Activated CD8-positive, alpha-beta T cell treated with anti-CD3 and anti-CD28 coated beads for 36 hours (primary cell): ENCODE measurements around the gene PARD3. TPM values are rescaled to one million over a fixed set of nuclear protein-coding genes. Genes with fewer than 3 reads are reported as not detected.

ENCODE experiments used
- ATAC-seq: fragments of 200-7000 bp; cut with Tn5 transposase; one replicate; pipeline ENCODE4 v1.10.0; 2021; ENCODE audit warnings: mild to moderate bottlenecking, moderate library complexity
- CTCF ChIA-PET: fragments of 350-600 bp; sonication (Branson Sonifier 250); formaldehyde crosslinking; loops from one replicate; lab custom pipeline; 2021; ENCODE audit warnings: antibody characterized with exemption; lab: Charles Lee
- POLR2A ChIA-PET: fragments of 350-600 bp; sonication (Branson Sonifier 250); formaldehyde crosslinking; loops from one replicate; lab custom pipeline; 2021; ENCODE audit warnings: antibody characterized with exemption; lab: Charles Lee
- DNase-seq: peaks from one replicate; pipeline ENCODE4 v3.0.0-alpha.2; 2020
- H3K27ac Mint-ChIP-seq: one replicate; pipeline ENCODE4 v1.8.0; 2021; ENCODE audit warnings: mild to moderate bottlenecking, mixed read lengths
- H3K27me3 Mint-ChIP-seq: one replicate; pipeline ENCODE4 v1.8.0; 2021; ENCODE audit warnings: mixed read lengths
- H3K36me3 Mint-ChIP-seq: one replicate; pipeline ENCODE4 v1.8.0; 2021; ENCODE audit warnings: low read depth, mixed read lengths
- H3K4me1 Mint-ChIP-seq: one replicate; pipeline ENCODE4 v1.8.0; 2021; ENCODE audit warnings: low read depth, mixed read lengths
- H3K4me3 Mint-ChIP-seq: one replicate; pipeline ENCODE4 v1.8.0; 2021; ENCODE audit warnings: mild to moderate bottlenecking, moderate library complexity, mixed read lengths
- H3K9me3 Mint-ChIP-seq: one replicate; pipeline ENCODE4 v1.8.0; 2021; ENCODE audit warnings: mixed read lengths
- CTCF ChIP-seq: fragments of 200-600 bp; IDR thresholded peaks from one replicate; pipeline ENCODE4 v1.8.0; 2022; ENCODE audit warnings: antibody characterized with exemption, mild to moderate bottlenecking
- intact Hi-C: fragments of 100-400 bp; cut with micrococcal nuclease; formaldehyde crosslinking; loops from one replicate; pipeline ENCODE4 v1.10.0; 2022
- total RNA-seq, 2 experiments: library from RNA; stranded (reverse); gene quantifications; one replicate each; pipeline ENCODE4 v1.2.3, GENCODE V29; 2021

Gene PARD3
- total RNA-seq, 2 experiments from 2014 or later = 1.6 to 2.0 TPM

- CTCF ChIA-PET = no interaction called here
- POLR2A ChIA-PET = no interaction called here
- H3K4me1 Mint-ChIP-seq = peaks cover 3% of the 10 kb centered on the region
Observed at GRCh38 chr10:34131152-34131551, 683.9 kb downstream of the PARD3 start.

GRCh38 chr10:34127676-34128075, 687.4 kb downstream of the PARD3 start:
- intact Hi-C loops = no loop called here
- DNase-seq (no peak), ATAC-seq (no peak)
- no peaks in the 10 kb centered on the region for H3K9me3 Mint-ChIP-seq
- TF ChIP-seq CTCF = no peak
- CTCF ChIA-PET = no interaction called here
- no peaks in the 10 kb centered on the region for H3K27me3 Mint-ChIP-seq
- no peaks in the 10 kb centered on the region for H3K36me3 Mint-ChIP-seq
- no peak overlapping the region for H3K4me3 Mint-ChIP-seq
- no peak overlapping the region for H3K27ac Mint-ChIP-seq
- H3K4me1 Mint-ChIP-seq = peaks cover 3% of the 10 kb centered on the region
- POLR2A ChIA-PET = no interaction called here

More at GRCh38 chr10:34131152-34131551, 683.9 kb downstream of the PARD3 start:
- Mint-ChIP-seq H3K9me3 (no peaks in the 10 kb centered on the region), H3K36me3 (no peaks in the 10 kb centered on the region), H3K27ac (no peak overlapping the region), H3K27me3 (no peaks in the 10 kb centered on the region), H3K4me3 (no peak overlapping the region)
- no peak for DNase-seq
- intact Hi-C loops = no loop called here
- TF ChIP-seq CTCF = no peak
- no peak for ATAC-seq

- no peak for TF ChIP-seq CTCF
- no peak overlapping the region for H3K27ac Mint-ChIP-seq
- H3K36me3 Mint-ChIP-seq = no peaks in the 10 kb centered on the region
- ChIA-PET CTCF (no interaction called here), POLR2A (no interaction called here)
- H3K27me3 Mint-ChIP-seq = no peaks in the 10 kb centered on the region
- intact Hi-C loops = no loop called here
- H3K9me3 Mint-ChIP-seq = no peaks in the 10 kb centered on the region
- H3K4me1 Mint-ChIP-seq = peaks cover 14% of the 10 kb centered on the region
- ATAC-seq (no peak), DNase-seq (no peak)
- H3K4me3 Mint-ChIP-seq = no peak overlapping the region
Observed at GRCh38 chr10:34126371-34127151, 688.5 kb downstream of the PARD3 start.

- Mint-ChIP-seq H3K9me3 (no peaks in the 10 kb centered on the region), H3K4me3 (no peak overlapping the region), H3K27ac (no peak overlapping the region), H3K4me1 (peaks cover 20% of the 10 kb centered on the region), H3K27me3 (no peaks in the 10 kb centered on the region), H3K36me3 (no peaks in the 10 kb centered on the region)
- DNase-seq (no peak), ATAC-seq (no peak)
- no peak for TF ChIP-seq CTCF
- ChIA-PET CTCF (no interaction called here), POLR2A (no interaction called here)
- intact Hi-C loops = no loop called here
Observed at GRCh38 chr10:34125702-34126101, 689.4 kb downstream of the PARD3 start.

- Mint-ChIP-seq H3K9me3 (no peaks in the 10 kb centered on the region), H3K36me3 (no peaks in the 10 kb centered on the region), H3K27me3 (no peaks in the 10 kb centered on the region), H3K4me3 (no peak overlapping the region), H3K4me1 (peaks cover 20% of the 10 kb centered on the region), H3K27ac (no peak overlapping the region)
- ChIA-PET CTCF (no interaction called here), POLR2A (no interaction called here)
- intact Hi-C loops = no loop called here
- ATAC-seq = no peak
- DNase-seq = peak; percentile 9
- no peak for TF ChIP-seq CTCF
Observed at GRCh38 chr10:34124522-34125035, 690.5 kb downstream of the PARD3 start.
